ENCODE measurements around the gene OBSCN.

The OBSCN gene

DNA sequence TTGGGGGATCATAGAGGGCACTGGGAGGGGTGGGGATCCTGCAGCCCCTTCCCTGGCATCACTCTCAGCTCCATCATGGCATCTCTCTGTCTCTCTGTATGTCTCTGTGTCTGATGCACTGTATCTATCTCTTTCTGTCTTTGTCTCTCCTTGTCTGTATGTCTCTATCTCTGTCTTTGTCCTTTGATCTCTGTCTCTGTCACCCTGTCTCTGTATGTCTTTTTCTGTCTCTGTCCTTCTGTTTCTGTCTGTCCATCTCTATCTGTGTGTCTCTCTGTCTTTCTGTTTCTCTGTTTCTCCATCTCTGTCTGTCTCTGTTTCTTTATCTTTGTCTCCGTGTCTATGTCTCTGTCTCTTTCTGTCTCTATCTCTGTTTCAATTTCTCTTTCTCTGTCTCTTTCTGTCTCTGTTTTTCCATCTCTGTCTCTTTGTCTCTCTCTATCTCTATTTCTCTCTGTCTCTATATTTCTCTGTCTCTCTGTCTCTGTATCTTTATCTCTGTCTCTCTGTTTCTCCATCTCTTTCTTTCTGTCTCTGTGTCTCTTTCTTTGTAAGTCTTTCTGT lies 142.4 kb downstream of the OBSCN start:
- TF ChIP-seq, protein P1, sequence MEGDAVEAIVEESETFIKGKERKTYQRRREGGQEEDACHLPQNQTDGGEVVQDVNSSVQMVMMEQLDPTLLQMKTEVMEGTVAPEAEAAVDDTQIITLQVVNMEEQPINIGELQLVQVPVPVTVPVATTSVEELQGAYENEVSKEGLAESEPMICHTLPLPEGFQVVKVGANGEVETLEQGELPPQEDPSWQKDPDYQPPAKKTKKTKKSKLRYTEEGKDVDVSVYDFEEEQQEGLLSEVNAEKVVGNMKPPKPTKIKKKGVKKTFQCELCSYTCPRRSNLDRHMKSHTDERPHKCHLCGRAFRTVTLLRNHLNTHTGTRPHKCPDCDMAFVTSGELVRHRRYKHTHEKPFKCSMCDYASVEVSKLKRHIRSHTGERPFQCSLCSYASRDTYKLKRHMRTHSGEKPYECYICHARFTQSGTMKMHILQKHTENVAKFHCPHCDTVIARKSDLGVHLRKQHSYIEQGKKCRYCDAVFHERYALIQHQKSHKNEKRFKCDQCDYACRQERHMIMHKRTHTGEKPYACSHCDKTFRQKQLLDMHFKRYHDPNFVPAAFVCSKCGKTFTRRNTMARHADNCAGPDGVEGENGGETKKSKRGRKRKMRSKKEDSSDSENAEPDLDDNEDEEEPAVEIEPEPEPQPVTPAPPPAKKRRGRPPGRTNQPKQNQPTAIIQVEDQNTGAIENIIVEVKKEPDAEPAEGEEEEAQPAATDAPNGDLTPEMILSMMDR (IDR thresholded peaks at IDR 0.05) = no peak

GRCh38 chr1:228350831-228351781 lies 143.3 kb downstream of the OBSCN start:
- TF ChIP-seq, protein P1 (IDR thresholded peaks at IDR 0.05) = no peak

DNA sequence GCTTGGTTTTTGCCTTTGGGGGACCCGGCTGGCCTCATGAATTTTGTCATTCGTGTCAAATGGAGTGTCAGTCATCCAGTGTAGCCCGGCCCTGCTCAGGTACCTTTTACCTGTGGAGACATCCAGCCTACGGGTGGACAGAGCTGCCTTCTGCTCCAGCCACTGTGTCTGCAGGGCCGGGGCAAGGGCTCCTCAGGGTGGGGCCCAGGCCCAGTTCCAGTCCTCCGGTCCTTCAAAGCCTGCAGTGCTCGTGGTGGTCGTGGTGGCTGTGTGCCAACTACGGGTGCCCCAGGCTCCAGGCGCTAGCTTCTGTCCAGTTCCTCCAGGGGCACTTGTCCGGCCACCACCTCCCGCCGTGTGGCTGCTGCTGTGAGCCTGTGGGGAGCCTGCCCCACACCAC lies 144.0 kb downstream of the OBSCN start:
- TF ChIP-seq, protein P1 (IDR thresholded peaks at IDR 0.05) = no peak

- TF ChIP-seq, protein P1 (IDR thresholded peaks at IDR 0.05) = no peak
Observed at GRCh38 chr1:228352677-228353481, 145.0 kb downstream of the OBSCN start.

DNA sequence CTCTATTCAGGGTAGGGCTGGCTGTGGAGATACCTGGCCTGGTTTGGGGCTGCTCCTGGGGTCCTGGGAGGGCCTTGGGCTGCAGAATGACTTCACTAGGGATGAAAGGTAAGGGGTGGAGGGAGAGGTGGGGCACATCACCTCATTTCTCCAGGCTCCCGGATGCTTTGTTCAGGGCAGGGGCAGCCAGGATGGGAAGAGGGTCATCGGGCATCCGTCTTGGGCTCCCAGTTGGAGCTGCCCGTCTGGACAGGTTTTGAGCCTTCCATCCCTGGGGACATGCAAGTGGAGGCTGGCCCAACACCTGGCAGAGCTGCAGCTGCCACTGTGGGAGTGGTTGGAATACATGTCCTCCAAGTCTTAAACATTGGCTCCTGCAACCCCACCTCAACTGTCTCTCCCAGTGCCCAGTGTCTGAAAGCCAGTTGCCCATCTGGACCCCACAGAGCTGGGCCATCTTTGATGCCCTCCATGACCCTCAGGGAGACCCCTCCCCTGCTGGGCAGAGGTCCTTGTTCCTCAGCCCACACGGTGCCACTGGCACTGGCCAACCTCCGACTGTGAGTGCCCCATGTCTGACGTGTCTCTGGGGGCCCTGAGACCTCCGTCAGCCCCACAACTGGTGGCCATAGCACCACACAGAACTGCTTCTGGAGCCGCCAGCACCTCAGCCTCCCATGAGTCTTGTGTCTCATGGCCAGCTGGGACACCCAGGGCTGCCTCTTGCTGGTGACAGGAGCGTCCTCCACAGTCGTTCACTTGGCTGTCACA lies 145.9 kb downstream of the OBSCN start:
- TF ChIP-seq, protein P1 (IDR thresholded peaks at IDR 0.05) = no peak

DNA sequence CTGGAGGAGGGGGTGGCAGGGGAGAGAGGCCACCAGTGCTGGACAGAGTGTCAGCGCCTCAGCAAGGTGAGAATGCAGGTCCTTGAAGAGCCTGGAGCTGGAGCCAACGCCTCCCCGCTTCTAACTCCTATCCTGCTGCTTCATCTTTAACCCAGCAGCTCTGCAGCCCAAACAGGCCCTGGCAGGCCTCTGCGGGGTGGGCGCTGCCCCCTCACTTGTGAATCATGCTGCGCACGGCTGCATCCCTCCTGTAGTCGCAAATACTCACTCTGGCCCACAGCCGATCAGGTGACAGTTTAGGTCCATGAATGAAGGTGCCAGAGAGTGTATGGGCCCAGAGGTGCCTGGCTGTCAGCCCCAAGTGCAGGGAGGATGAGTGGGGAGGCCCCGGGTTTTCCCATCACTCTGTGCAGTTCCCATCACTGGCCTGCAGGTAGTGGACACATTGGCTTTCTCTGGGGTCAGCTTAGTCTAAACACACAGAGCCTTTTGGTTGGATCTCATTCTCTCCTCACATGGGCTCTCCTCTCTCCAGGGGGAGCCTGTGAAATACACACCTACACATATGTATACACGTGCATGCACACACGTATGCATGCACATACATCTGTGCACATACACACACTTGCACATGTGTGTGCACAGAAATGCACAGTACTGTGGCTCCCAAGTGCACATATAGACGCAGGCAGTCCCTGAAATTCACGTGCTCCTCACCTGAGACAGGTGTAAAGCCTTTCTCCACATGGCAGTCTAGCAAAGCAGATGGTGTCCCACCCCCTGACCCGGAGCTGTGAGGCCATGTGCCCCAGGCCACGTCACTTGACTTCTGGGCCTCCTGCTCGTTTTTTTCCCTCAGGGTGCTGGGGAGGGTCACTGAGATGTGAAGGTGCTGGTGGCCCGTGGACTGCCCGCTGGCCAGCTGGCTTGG lies 146.8 kb downstream of the OBSCN start:
- TF ChIP-seq, protein P1 (IDR thresholded peaks at IDR 0.05) = no peak

Data from LNCAP (cell line).